ENCODE data around the gene MCRIP2. TPM values are rescaled to one million over a fixed set of nuclear protein-coding genes. Genes with fewer than 3 reads are reported as not detected.
A peak's percentile ranks its signal among the peaks of the same experiment; 100 is the strongest.

Gene MCRIP2
- total RNA-seq, 1 donor from 2014 or later = 20.9 TPM

- H3K4me3 ChIP-seq (ENCODE audit: insufficient read depth, low read depth, low read length) = peak within 1 kb of the TSS; percentile 39
- Mint-ChIP-seq H3K27me3 (ENCODE audit: low read depth, unreplicated experiment) (no peaks in the 10 kb centered on the region), H3K36me3 (ENCODE audit: low read depth, unreplicated experiment) (peaks cover 2% of the 10 kb centered on the region), H3K27ac (ENCODE audit: unreplicated experiment) (no peak within 1 kb of the TSS), H3K4me1 (ENCODE audit: low read depth, unreplicated experiment) (peaks cover 2% of the 10 kb centered on the region), H3K4me3 (ENCODE audit: unreplicated experiment) (no peak within 1 kb of the TSS), H3K9me3 (ENCODE audit: unreplicated experiment) (no peaks in the 10 kb centered on the region)
- peaks cover 11% of the 10 kb centered on the region for H3K79me2 ChIP-seq (ENCODE audit: insufficient read depth, low read length)
- H3K27me3 ChIP-seq (ENCODE audit: insufficient read depth, low read length) = no peaks in the 10 kb centered on the region
- peak within 1 kb of the TSS; percentile 82 for H3K4me2 ChIP-seq (ENCODE audit: low read length)
- no peak for TF ChIP-seq CTCF (IDR thresholded peaks at IDR 0.05; ENCODE audit: insufficient read depth, low read depth, low read length)
- no peak for TF ChIP-seq EZH2 (IDR thresholded peaks at IDR 0.05; ENCODE audit: insufficient read depth, low read length)
- peaks cover 9% of the 10 kb centered on the region for H3K4me1 ChIP-seq (ENCODE audit: insufficient read depth, low read length)
- H3K27ac ChIP-seq (ENCODE audit: low read depth, low read length) = no peak within 1 kb of the TSS
- H2AFZ ChIP-seq (ENCODE audit: low read depth, low read length) = no peak within 1 kb of the TSS
- no peaks in the 10 kb centered on the region for H3K9me3 ChIP-seq (ENCODE audit: insufficient read depth, low read depth, low read length)
- peaks cover 44% of the 10 kb centered on the region for H4K20me1 ChIP-seq (ENCODE audit: insufficient read depth, low read length)
- no peak within 1 kb of the TSS for H3K9ac ChIP-seq (ENCODE audit: low read length)
- no peak for FAIRE-seq
- DNase-seq (ENCODE audit: low read depth) = peak; percentile 26
- no peaks in the 10 kb centered on the region for H3K36me3 ChIP-seq (ENCODE audit: insufficient read depth, low read length)
Measured at GRCh38 chr16:674968-675883, 33.6 kb downstream of the MCRIP2 start, which contains the start of gene RHBDL1. Gene RHBDL1 (plus strand): TSS chr16:675671. CDS start chr16:675791, 120 bp downstream.

- H3K27ac ChIP-seq (ENCODE audit: low read depth, low read length) = no peak overlapping the region
- H3K27ac Mint-ChIP-seq (ENCODE audit: unreplicated experiment) = no peak overlapping the region
- H3K27me3 Mint-ChIP-seq (ENCODE audit: low read depth, unreplicated experiment) = no peaks in the 10 kb centered on the region
- H3K4me3 Mint-ChIP-seq (ENCODE audit: unreplicated experiment) = no peak overlapping the region
- DNase-seq (ENCODE audit: low read depth) = no peak
- H3K36me3 ChIP-seq (ENCODE audit: insufficient read depth, low read length) = no peaks in the 10 kb centered on the region
- no peak overlapping the region for H3K9ac ChIP-seq (ENCODE audit: low read length)
- no peaks in the 10 kb centered on the region for H3K9me3 ChIP-seq (ENCODE audit: insufficient read depth, low read depth, low read length)
- no peak for FAIRE-seq
- H3K9me3 Mint-ChIP-seq (ENCODE audit: unreplicated experiment) = no peaks in the 10 kb centered on the region
- H3K36me3 Mint-ChIP-seq (ENCODE audit: low read depth, unreplicated experiment) = peaks cover 2% of the 10 kb centered on the region
- H3K4me1 Mint-ChIP-seq (ENCODE audit: low read depth, unreplicated experiment) = peaks cover 2% of the 10 kb centered on the region
- peaks cover 46% of the 10 kb centered on the region for H4K20me1 ChIP-seq (ENCODE audit: insufficient read depth, low read length)
- peak overlapping the region; percentile 82 for H3K4me2 ChIP-seq (ENCODE audit: low read length)
- H3K27me3 ChIP-seq (ENCODE audit: insufficient read depth, low read length) = no peaks in the 10 kb centered on the region
- H3K4me3 ChIP-seq (ENCODE audit: insufficient read depth, low read depth, low read length) = peak overlapping the region; percentile 39
- peaks cover 13% of the 10 kb centered on the region for H3K79me2 ChIP-seq (ENCODE audit: insufficient read depth, low read length)
- TF ChIP-seq CTCF (IDR thresholded peaks at IDR 0.05; ENCODE audit: insufficient read depth, low read depth, low read length) = no peak
- TF ChIP-seq EZH2 (IDR thresholded peaks at IDR 0.05; ENCODE audit: insufficient read depth, low read length) = no peak
- no peak overlapping the region for H2AFZ ChIP-seq (ENCODE audit: low read depth, low read length)
- H3K4me1 ChIP-seq (ENCODE audit: insufficient read depth, low read length) = peaks cover 13% of the 10 kb centered on the region
Measured at GRCh38 chr16:675884-676564, 34.4 kb downstream of the MCRIP2 start.

All from astrocyte (in vitro differentiated cells and primary cell).